Activated T-cell treated with anti-CD3 and anti-CD28 coated beads, Interleukin-2, amount 50 U/mL, for 24 hours (primary cell): ENCODE data around the gene OSBPL6.

Experiments used
- DNase-seq: peaks from one replicate; pipeline ENCODE4 v3.0.0-alpha.2; 2020
- H3K27ac Mint-ChIP-seq: 2 replicates; pipeline ENCODE4 v1.8.0; 2020; ENCODE audit warnings: mild to moderate bottlenecking, mixed read lengths
- H3K27me3 Mint-ChIP-seq: 2 replicates; pipeline ENCODE4 v1.8.0; 2020; ENCODE audit warnings: mixed read lengths
- H3K36me3 Mint-ChIP-seq: 2 replicates; pipeline ENCODE4 v1.8.0; 2020; ENCODE audit warnings: low read depth, mixed read lengths
- H3K4me1 Mint-ChIP-seq: 2 replicates; pipeline ENCODE4 v1.8.0; 2020; ENCODE audit warnings: low read depth, mixed read lengths
- H3K4me3 Mint-ChIP-seq: 2 replicates; pipeline ENCODE4 v1.8.0; 2020; ENCODE audit warnings: mild to moderate bottlenecking, moderate library complexity, mixed read lengths
- H3K9me3 Mint-ChIP-seq: 2 replicates; pipeline ENCODE4 v1.8.0; 2020; ENCODE audit warnings: mixed read lengths

Gene OSBPL6

DNA sequence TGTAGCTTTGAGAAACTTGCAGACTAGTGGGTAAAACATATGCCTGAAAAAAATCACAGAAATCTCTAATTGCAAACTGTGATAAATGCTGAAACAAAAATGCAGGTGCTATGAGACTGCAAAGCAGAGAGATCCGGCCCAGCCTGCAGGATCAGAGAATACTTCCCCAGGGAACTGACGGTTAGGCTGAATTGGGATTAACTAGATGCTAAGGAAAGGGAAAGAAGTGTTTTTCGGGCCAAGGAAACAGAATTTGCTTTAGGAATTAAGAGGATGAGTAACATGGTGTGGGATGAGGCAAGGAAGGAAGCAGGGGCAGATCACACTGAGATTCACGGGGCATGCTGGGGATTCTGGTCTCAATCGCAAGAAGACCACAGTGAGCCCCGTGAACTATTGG is 71.5 kb downstream of the OSBPL6 start:
- H3K36me3 Mint-ChIP-seq: no peaks in the 10 kb centered on the region
- no peaks in the 10 kb centered on the region for H3K27me3 Mint-ChIP-seq
- no peak for DNase-seq
- no peaks in the 10 kb centered on the region for H3K4me1 Mint-ChIP-seq
- H3K4me3 Mint-ChIP-seq: no peak overlapping the region
- H3K27ac Mint-ChIP-seq: no peak overlapping the region
- no peaks in the 10 kb centered on the region for H3K9me3 Mint-ChIP-seq

DNA sequence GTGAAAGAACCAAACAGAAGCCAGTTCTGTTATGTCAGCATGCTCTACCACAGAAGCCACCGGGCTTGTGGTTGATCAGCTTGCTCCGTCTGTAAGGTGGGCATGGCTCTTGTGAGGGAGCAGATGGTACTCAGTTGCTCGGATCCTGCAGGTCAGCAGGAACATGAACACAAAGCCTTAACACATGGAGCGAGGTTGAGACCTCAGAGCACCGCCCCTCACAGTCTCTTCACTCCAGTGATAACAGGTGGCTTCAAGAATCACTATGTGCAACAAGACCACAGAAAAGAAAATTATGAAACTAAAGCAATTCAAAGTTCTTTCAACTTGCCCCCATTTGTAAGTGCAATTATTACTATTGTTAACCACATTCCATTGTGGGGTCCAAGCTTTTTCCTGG is 72.1 kb downstream of the OSBPL6 start:
- Mint-ChIP-seq H3K9me3 (no peaks in the 10 kb centered on the region), H3K36me3 (no peaks in the 10 kb centered on the region), H3K27me3 (no peaks in the 10 kb centered on the region), H3K27ac (no peak overlapping the region), H3K4me3 (no peak overlapping the region), H3K4me1 (no peaks in the 10 kb centered on the region)
- DNase-seq: no peak

DNA sequence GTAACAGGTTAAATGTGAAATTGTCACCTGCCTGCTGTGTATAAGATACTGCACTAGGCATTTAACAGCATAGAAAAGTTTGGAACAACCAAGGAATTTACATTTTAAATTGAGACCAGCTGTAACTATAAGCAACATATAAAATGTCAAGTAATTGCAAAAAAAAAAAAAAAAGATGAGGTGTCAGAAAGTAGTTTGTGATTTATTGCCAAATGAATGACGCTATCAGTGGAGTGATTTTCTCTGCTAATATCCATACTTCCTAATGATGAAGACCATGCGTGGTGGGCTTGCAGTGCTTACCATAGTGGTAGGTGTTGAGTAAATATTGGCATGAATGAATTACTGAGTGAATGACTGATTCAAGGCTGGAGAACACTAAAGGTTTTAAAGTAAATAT is 73.3 kb downstream of the OSBPL6 start:
- Mint-ChIP-seq H3K9me3 (no peaks in the 10 kb centered on the region), H3K4me1 (no peaks in the 10 kb centered on the region), H3K27ac (no peak overlapping the region), H3K36me3 (no peaks in the 10 kb centered on the region), H3K27me3 (no peaks in the 10 kb centered on the region), H3K4me3 (no peak overlapping the region)
- no peak for DNase-seq

DNA sequence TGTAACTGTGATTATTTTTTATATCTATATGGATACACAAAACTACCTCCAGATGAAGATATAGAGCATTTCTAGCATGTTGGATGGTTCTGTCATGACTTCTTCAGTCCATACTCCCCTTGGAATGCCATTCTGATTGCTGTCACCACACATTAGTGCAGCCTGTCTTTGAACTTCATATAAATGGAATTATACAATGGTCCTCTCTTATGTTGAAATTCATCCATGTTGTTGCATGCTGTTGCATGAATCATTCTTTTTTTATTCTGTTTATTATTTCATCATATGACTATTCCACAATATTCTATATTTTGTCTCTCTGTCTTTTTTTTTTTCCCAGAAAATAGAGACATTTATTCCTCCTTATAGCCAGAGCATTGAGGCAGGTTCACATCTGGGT is 74.1 kb downstream of the OSBPL6 start:
- Mint-ChIP-seq H3K36me3 (no peaks in the 10 kb centered on the region), H3K9me3 (no peaks in the 10 kb centered on the region)

DNA sequence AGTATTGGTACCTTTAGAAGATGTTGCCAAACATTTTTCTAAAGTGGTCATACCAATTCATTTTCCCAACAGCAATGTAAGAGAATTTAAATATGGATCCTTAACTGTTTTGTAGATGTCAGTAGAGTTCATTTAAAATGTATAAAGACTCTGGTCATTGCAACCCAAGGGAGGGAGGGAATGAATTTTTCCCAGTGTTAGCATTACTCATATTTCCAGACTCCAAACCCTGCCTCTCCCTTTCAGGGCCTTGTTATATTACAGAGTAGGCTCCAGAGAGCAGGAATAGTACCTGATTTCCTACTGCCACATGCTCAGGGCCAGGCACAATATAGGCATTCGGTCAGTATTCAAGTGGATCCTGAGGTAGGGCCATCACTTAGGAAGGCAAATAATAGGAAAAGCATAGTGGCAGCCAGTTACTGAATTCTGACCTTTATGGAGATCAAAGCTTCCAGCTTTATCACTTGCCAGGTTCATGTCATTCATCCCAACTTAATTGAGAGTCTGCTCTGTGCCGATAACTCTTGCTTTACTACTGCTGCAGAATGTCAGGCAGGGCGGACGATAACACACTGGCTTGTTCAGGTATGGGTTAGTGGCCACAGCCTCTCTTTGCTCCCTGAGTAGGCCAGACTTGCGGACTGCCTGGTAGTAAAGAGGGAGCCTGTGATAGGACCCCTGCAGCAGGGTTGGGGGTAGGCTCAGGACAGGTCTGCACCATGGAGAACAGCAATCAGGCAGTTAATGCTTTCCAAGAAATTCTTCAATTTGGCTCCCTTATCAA is 75.3 kb downstream of the OSBPL6 start:
- no peaks in the 10 kb centered on the region for H3K9me3 Mint-ChIP-seq
- DNase-seq: no peak
- H3K27ac Mint-ChIP-seq: no peak overlapping the region
- no peak overlapping the region for H3K4me3 Mint-ChIP-seq
- no peaks in the 10 kb centered on the region for H3K4me1 Mint-ChIP-seq
- H3K36me3 Mint-ChIP-seq: no peaks in the 10 kb centered on the region
- no peaks in the 10 kb centered on the region for H3K27me3 Mint-ChIP-seq

More for the DNA sequence above, 74.1 kb downstream of the OSBPL6 start:
- Mint-ChIP-seq H3K27me3 (no peaks in the 10 kb centered on the region), H3K27ac (no peak overlapping the region), H3K4me1 (no peaks in the 10 kb centered on the region), H3K4me3 (no peak overlapping the region)
- no peak for DNase-seq

DNA sequence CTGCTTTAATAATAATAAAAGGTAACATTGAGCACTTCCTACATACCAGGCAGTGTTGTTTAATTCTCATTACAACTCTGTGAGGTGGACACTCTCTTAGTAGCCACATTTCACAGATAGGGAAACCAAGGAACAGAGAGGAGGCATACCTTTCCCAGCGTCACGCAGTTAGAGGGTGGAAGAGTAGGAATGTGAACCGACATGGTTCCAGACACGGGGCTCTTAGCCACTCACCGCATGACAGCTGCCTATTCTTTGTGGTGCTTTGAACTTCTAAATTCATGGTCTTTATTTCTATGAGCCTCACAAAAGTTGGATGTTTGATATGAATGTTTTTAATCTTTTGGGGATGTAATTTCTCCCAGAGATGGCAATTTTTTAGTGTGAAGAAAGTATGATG is 76.0 kb downstream of the OSBPL6 start:
- H3K36me3 Mint-ChIP-seq: no peaks in the 10 kb centered on the region
- DNase-seq: no peak
- H3K27ac Mint-ChIP-seq: no peak overlapping the region
- H3K4me1 Mint-ChIP-seq: no peaks in the 10 kb centered on the region
- H3K27me3 Mint-ChIP-seq: peaks cover 3% of the 10 kb centered on the region
- no peaks in the 10 kb centered on the region for H3K9me3 Mint-ChIP-seq
- H3K4me3 Mint-ChIP-seq: no peak overlapping the region

DNA sequence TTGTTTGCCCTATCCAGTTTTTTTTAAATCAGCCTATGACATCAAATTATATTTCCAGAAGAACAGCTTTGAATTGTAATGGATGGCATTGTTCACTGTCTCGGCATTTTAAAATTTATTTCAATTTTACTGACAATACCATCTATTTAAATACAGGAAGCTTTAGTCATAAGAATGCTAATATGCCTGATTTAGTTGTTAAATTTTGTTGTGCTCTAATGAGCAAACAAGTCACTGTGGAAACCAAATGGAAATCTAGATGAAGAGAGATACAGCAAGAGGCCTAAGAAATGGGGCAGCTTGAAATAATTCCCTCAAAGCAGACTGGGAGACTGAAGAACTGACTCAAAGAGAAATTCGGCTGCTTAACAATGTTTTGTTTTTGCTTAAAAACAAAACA is 76.8 kb downstream of the OSBPL6 start:
- Mint-ChIP-seq H3K9me3 (no peaks in the 10 kb centered on the region), H3K4me1 (no peaks in the 10 kb centered on the region), H3K4me3 (no peak overlapping the region), H3K27ac (no peak overlapping the region), H3K27me3 (peaks cover 3% of the 10 kb centered on the region), H3K36me3 (no peaks in the 10 kb centered on the region)
- no peak for DNase-seq

DNA sequence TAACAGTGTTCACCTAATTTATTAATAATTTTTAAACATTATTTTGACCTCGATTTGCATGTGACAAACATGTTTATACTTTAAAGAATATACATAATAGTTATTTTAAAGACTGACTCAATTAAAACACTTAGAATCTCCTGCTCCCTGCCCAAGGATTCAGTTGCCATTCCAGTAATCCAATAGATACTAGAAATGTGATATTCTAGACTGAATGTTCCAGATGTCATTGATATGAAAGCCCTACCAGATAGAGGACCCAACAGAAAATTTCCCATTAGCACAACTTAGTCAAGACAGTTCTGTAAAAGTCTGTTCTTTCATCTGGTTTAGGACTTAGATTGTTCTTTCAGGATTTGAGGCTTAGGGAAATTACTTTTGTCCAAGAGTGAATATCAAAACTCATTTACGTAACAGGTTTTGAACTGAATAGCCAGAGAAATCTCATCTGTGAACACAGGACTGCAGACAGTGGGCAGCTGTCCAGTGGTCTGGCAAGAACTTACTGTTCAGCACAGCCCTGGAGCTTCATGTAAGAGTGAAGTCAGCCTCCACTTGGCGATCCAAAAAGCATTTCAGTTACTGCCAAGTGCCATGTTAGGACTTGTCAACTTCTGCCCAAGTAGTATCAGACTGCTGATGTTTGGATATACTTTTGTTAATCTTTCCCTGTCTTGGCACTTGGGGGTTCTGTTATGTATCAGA is 77.5 kb downstream of the OSBPL6 start:
- no peak for DNase-seq

DNA sequence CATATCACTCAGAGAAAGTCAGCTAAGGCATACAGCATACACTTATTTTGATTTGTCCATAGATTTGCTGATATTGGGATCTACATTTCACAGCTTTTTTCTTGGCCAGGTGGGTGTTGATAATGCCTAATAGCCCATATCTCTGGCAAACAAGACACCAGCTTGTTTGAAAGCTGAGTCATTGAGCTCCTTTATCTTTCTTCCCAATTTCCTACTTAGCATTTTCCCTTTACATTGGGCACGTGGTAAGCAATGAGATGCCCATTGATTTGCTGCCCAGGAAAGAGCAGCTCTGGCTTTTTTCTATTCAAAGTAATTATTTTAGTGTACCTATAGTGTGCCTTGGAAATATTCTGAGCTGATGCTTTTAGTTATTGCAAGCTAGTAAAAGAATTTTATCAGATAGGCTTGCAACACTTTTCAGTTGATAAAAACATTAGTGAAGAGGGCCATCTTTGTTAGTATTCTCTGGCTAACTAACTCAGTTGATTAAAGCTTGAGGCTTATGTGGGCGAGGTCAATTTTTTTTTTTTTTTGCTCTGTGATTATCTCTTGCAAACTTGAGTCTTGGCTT is 79.6 kb downstream of the OSBPL6 start:
- DNase-seq: no peak
- no peaks in the 10 kb centered on the region for H3K36me3 Mint-ChIP-seq

More for the DNA sequence above, 77.5 kb downstream of the OSBPL6 start:
- Mint-ChIP-seq H3K4me1 (no peaks in the 10 kb centered on the region), H3K36me3 (no peaks in the 10 kb centered on the region), H3K9me3 (no peaks in the 10 kb centered on the region), H3K27ac (no peak overlapping the region), H3K27me3 (peaks cover 3% of the 10 kb centered on the region), H3K4me3 (no peak overlapping the region)

DNA sequence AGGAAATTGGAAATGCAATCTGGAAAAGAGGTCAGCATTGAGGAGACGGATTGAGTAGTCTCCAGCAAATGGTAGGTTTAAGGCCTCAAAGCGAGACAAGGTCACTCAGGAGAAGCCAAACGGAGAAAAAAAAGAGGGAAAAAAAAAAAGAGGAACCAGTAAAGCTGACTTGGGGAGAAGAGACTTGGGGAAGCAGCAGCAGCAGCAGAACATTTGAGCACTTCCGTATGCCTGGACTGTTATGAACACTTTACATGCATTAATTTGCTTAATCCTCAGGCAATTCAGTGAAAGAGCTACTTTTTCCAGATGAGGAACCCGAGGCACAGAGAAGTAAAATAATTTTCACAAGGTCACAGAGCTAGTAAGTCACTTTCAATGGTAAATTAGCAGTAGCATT is 81.3 kb downstream of the OSBPL6 start:
- peaks cover 8% of the 10 kb centered on the region for H3K27me3 Mint-ChIP-seq
- no peak overlapping the region for H3K27ac Mint-ChIP-seq
- H3K4me3 Mint-ChIP-seq: no peak overlapping the region
- no peaks in the 10 kb centered on the region for H3K4me1 Mint-ChIP-seq
- H3K36me3 Mint-ChIP-seq: no peaks in the 10 kb centered on the region
- no peak for DNase-seq
- H3K9me3 Mint-ChIP-seq: no peaks in the 10 kb centered on the region

More for the DNA sequence above, 79.6 kb downstream of the OSBPL6 start:
- no peak overlapping the region for H3K4me3 Mint-ChIP-seq
- no peaks in the 10 kb centered on the region for H3K9me3 Mint-ChIP-seq
- no peak overlapping the region for H3K27ac Mint-ChIP-seq
- H3K4me1 Mint-ChIP-seq: no peaks in the 10 kb centered on the region
- peaks cover 3% of the 10 kb centered on the region for H3K27me3 Mint-ChIP-seq

DNA sequence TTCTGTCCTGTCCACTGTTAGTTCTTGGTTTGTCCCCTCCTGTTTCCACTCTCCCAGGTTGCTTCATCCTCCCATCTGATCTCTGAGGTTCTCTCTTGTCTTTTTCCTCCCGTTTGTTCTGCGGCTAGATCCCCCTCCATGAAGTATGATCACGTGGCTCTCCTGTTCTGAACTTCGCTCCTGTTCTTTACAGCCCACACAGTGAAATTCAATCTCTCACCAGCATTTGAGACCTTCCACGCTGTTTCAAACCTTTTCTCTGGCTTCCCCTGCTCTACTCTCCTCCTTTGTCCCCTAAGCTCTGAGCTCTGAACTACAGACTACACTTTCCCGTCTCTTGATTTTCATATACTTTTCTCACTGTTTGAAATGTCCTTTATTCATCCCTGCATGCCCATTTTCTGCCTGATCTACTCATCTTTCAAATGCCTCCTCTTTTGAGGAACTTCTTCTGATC is 83.5 kb downstream of the OSBPL6 start:
- H3K27ac Mint-ChIP-seq: no peak overlapping the region
- H3K4me1 Mint-ChIP-seq: no peaks in the 10 kb centered on the region
- H3K36me3 Mint-ChIP-seq: no peaks in the 10 kb centered on the region
- H3K4me3 Mint-ChIP-seq: no peak overlapping the region
- DNase-seq: no peak
- no peaks in the 10 kb centered on the region for H3K9me3 Mint-ChIP-seq
- H3K27me3 Mint-ChIP-seq: peaks cover 12% of the 10 kb centered on the region

DNA sequence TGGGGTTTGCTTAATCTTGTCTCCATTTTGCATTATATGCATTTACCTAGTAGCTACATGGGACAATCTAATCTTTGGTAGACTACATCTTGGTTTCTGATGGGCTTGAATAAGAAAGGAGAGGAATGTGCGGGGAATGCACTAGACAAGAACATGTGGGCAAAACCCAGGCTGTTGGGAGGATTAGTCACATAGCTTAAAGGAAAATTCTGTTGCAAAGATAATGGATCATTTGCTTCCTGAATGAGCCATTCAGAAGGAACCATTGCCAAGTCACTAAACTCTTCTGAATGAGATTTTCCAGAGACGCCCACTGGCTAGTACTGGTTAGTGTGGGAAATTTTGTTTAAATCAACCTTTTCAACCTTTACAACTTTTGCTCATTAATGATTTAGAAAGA is 84.8 kb downstream of the OSBPL6 start:
- Mint-ChIP-seq H3K36me3 (no peaks in the 10 kb centered on the region), H3K27ac (no peak overlapping the region), H3K27me3 (peaks cover 12% of the 10 kb centered on the region), H3K4me3 (no peak overlapping the region), H3K4me1 (no peaks in the 10 kb centered on the region), H3K9me3 (no peaks in the 10 kb centered on the region)
- DNase-seq: no peak

DNA sequence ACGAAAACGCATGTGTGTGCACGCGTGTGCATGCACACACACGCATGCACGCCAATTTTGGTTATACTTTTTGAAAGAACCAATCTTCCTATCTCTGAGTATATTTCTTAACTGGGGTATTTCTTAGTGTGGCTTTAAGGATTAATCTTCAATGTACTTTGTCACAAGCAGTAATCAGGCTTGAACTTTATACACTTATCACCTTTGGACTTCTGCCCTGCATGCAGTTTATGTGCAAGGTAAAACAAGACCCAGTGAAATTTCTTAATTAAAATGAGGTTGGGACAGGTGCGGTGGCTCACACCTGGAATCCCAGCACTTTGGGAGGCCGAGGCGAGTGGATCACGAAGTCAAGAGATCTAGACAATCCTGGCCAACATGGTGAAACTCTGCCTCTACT is 85.3 kb downstream of the OSBPL6 start:
- Mint-ChIP-seq H3K36me3 (no peaks in the 10 kb centered on the region), H3K4me1 (peaks cover 2% of the 10 kb centered on the region), H3K27me3 (peaks cover 12% of the 10 kb centered on the region), H3K27ac (no peak overlapping the region), H3K4me3 (no peak overlapping the region), H3K9me3 (no peaks in the 10 kb centered on the region)
- DNase-seq: no peak

DNA sequence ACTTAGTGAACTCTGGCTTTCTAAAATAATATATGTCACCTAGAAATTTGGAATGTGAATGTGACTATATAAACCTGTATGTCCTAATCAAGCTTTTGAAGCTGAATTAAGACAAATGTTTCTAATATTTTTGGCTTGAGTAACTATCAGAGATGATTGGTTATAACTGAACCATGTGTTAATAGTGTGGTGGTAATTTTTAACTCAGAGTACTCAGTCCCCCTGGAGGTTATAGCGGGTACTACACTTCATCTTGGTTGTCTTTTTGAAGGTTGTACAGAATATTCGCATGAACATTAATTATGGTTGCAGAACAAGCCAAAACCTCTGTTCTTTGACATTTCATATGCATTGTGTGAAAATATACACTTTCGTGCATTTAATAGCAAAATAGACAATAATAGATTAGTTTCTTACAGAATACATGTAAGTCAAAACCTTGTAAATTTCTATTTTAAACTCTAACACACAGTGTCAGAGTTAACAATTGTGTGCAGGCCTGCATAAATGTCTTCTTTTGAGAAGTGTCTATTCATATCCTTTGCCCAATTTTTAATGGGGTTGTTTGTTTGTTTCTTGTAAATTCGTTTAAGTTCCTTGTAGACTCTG is 86.0 kb downstream of the OSBPL6 start:
- peaks cover 9% of the 10 kb centered on the region for H3K27me3 Mint-ChIP-seq
- H3K27ac Mint-ChIP-seq: no peak overlapping the region
- H3K4me3 Mint-ChIP-seq: no peak overlapping the region
- no peak for DNase-seq
- H3K36me3 Mint-ChIP-seq: no peaks in the 10 kb centered on the region
- peaks cover 2% of the 10 kb centered on the region for H3K4me1 Mint-ChIP-seq
- no peaks in the 10 kb centered on the region for H3K9me3 Mint-ChIP-seq
